ENCODE data around the gene SYK.

SYK gene

GRCh38 chr9:90858457-90858901 is 56.9 kb downstream of the SYK start:
- H3K36me3 ChIP-seq (ENCODE audit: insufficient read depth, low read length), result no peaks in the 10 kb centered on the region
- H3K9me3 ChIP-seq (ENCODE audit: control insufficient read depth, insufficient read depth, low read length), result no peaks in the 10 kb centered on the region
- H3K4me1 ChIP-seq (ENCODE audit: insufficient read depth, low read length), result no peaks in the 10 kb centered on the region
- H3K9ac ChIP-seq (ENCODE audit: low read depth, low read length), result no peak overlapping the region

GRCh38 chr9:90860382-90860781 is 58.8 kb downstream of the SYK start:
- Histone ChIP-seq H3K4me1 (ENCODE audit: insufficient read depth, low read length) (no peaks in the 10 kb centered on the region), H3K36me3 (ENCODE audit: insufficient read depth, low read length) (no peaks in the 10 kb centered on the region), H3K9ac (ENCODE audit: low read depth, low read length) (no peak overlapping the region), H3K9me3 (ENCODE audit: control insufficient read depth, insufficient read depth, low read length) (no peaks in the 10 kb centered on the region)

- Histone ChIP-seq H3K9ac (ENCODE audit: low read depth, low read length) (no peak overlapping the region), H3K36me3 (ENCODE audit: insufficient read depth, low read length) (no peaks in the 10 kb centered on the region), H3K9me3 (ENCODE audit: control insufficient read depth, insufficient read depth, low read length) (no peaks in the 10 kb centered on the region), H3K4me1 (ENCODE audit: insufficient read depth, low read length) (no peaks in the 10 kb centered on the region)
These were observed 59.2 kb downstream of the SYK start for GRCh38 chr9:90860826-90861225.

GRCh38 chr9:90861380-90861779 is 59.8 kb downstream of the SYK start:
- no peaks in the 10 kb centered on the region for H3K36me3 ChIP-seq (ENCODE audit: insufficient read depth, low read length)
- no peaks in the 10 kb centered on the region for H3K4me1 ChIP-seq (ENCODE audit: insufficient read depth, low read length)
- H3K9me3 ChIP-seq (ENCODE audit: control insufficient read depth, insufficient read depth, low read length), result no peaks in the 10 kb centered on the region
- H3K9ac ChIP-seq (ENCODE audit: low read depth, low read length), result no peak overlapping the region

DNA sequence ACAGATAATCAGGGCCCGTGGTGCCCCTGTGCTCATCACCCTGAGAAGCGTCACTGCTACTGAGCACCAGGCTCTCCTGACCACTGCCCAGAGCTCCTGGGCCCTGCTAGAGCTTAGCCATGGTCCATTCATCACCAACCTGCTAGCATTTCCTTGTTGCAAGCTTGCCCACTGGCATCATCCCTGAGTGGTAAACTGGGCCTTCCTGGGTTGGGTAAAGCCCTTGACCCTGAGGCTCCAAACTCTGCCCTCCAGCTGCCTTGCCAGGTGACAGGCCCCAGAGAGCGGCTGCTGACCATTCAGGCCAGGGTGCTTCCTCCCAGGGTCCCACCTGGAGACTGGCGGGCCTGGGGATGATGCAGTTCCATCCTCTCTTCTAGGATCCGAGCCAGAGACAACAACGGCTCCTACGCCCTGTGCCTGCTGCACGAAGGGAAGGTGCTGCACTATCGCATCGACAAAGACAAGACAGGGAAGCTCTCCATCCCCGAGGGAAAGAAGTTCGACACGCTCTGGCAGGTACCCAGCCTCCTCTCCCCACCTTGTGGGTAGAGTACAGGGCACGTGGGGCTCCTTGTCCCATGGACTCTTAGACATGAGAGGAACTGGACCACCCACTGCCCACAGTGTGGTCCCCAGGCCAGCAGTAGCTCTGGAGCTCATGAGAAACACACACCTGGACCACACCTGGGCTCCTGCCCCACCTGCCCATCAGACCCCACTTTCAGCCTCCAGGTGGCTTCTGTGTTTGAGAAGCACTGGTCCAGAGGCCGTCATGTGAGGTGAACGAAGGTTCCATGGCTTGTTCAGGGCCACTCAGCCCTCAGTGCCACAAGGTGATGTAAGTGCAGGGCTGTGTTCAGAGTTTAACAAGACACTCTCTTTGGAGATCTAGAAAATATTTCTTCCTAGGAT is 60.5 kb downstream of the SYK start:
- Histone ChIP-seq H3K9ac (ENCODE audit: low read depth, low read length) (no peak overlapping the region), H3K9me3 (ENCODE audit: control insufficient read depth, insufficient read depth, low read length) (no peaks in the 10 kb centered on the region), H3K36me3 (ENCODE audit: insufficient read depth, low read length) (no peaks in the 10 kb centered on the region), H3K4me1 (ENCODE audit: insufficient read depth, low read length) (no peaks in the 10 kb centered on the region)

DNA sequence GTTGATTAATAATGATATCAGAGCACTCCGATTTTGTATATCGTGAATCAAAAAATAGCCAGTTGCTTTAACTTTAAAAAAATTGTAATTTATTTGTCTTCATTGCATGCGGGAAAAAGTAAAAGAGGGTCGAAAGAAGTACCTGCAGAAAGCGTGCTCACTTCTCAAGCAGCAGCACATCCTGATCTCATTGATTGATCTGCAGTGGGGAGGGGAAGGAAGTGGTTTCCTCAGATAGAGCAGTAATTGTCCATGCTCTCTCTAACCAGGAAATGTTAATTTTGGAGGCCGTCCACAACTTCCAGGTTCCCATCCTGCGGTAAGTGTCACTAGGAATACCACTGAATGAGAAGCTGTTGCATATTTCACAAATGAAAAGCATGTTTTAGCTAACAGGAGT is 63.2 kb downstream of the SYK start:
- Histone ChIP-seq H3K9me3 (ENCODE audit: control insufficient read depth, insufficient read depth, low read length) (no peaks in the 10 kb centered on the region), H3K4me1 (ENCODE audit: insufficient read depth, low read length) (no peaks in the 10 kb centered on the region), H3K36me3 (ENCODE audit: insufficient read depth, low read length) (no peaks in the 10 kb centered on the region), H3K9ac (ENCODE audit: low read depth, low read length) (no peak overlapping the region)

DNA sequence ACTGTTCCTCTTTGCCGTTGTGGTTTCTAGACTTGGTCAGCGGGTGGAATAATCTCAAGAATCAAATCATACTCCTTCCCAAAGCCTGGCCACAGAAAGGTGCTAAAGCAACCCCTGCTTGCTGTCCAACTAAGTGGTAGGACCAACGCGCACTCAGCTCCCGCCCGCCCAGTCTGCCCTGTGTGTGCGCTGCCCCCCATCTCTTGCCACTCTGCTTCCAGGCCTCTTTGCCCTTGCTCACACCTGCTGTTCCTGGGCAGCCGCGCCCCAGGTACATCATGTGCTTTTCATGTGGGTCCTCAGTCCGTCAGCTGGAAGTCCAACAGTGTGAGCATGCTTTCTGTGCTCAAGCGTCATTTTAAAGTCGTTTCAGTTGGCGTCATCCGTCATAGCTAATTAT is 65.5 kb downstream of the SYK start:
- Histone ChIP-seq H3K4me1 (ENCODE audit: insufficient read depth, low read length) (no peaks in the 10 kb centered on the region), H3K36me3 (ENCODE audit: insufficient read depth, low read length) (no peaks in the 10 kb centered on the region), H3K9ac (ENCODE audit: low read depth, low read length) (no peak overlapping the region), H3K9me3 (ENCODE audit: control insufficient read depth, insufficient read depth, low read length) (no peaks in the 10 kb centered on the region)

DNA sequence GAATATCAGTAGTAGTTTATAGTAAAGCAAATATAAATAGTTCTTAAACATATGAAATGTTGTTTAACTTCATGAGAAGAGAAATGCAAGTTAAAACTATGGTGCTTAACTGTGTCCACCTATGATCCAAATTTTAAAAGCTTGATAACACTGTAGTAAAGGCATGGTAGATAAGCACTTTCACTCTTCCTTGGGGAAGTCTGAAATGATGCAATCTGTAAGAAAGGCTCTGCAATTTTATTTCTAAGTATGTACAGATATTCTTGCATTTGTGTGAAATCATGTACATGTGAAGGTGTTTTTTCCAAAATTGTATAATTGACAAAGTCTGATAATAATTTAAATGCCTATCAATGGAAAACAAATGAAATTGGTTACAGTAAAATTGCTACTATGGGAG is 66.9 kb downstream of the SYK start:
- H3K36me3 ChIP-seq (ENCODE audit: insufficient read depth, low read length), result no peaks in the 10 kb centered on the region
- H3K9me3 ChIP-seq (ENCODE audit: control insufficient read depth, insufficient read depth, low read length), result no peaks in the 10 kb centered on the region
- no peak overlapping the region for H3K9ac ChIP-seq (ENCODE audit: low read depth, low read length)
- no peaks in the 10 kb centered on the region for H3K4me1 ChIP-seq (ENCODE audit: insufficient read depth, low read length)

- H3K9me3 ChIP-seq (ENCODE audit: control insufficient read depth, insufficient read depth, low read length), result no peaks in the 10 kb centered on the region
- H3K9ac ChIP-seq (ENCODE audit: low read depth, low read length), result no peak overlapping the region
- H3K36me3 ChIP-seq (ENCODE audit: insufficient read depth, low read length), result no peaks in the 10 kb centered on the region
- no peaks in the 10 kb centered on the region for H3K4me1 ChIP-seq (ENCODE audit: insufficient read depth, low read length)
These were observed 67.7 kb downstream of the SYK start for GRCh38 chr9:90869361-90869760.

DNA sequence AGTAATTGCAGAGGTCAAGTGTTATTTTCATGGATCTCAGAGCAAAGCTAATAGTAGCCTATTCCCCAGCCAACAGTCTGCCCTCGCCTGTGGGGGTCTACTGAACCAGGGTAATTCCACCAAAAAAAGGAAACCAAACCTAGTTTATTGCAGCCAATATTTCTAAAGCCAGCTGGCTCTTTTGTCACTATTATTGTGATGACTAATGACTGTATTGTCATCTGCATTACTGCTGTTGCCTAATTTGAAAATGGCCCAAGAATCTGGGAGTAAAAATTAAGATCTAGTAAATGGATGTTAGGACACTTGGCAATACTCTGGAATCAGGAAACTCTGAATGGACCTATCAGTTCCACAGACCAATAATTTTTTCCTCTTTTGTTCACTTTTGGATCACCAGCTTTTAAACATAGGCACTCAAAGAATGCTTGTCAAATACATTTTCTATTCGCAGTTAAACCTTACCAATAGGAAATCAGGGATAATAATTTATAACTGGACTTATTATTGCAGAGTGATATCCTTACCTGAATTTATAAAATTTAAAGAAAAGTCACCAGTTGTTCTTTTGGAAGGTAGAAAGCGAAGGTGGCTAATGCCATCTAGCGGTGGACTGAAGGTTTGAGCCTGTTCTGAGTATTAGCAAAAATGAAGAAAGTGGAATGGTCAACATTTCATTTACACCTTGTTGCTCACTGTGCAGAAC is 69.2 kb downstream of the SYK start:
- H3K9ac ChIP-seq (ENCODE audit: low read depth, low read length), result no peak overlapping the region
- H3K36me3 ChIP-seq (ENCODE audit: insufficient read depth, low read length), result no peaks in the 10 kb centered on the region
- no peaks in the 10 kb centered on the region for H3K9me3 ChIP-seq (ENCODE audit: control insufficient read depth, insufficient read depth, low read length)
- H3K4me1 ChIP-seq (ENCODE audit: insufficient read depth, low read length), result no peaks in the 10 kb centered on the region

DNA sequence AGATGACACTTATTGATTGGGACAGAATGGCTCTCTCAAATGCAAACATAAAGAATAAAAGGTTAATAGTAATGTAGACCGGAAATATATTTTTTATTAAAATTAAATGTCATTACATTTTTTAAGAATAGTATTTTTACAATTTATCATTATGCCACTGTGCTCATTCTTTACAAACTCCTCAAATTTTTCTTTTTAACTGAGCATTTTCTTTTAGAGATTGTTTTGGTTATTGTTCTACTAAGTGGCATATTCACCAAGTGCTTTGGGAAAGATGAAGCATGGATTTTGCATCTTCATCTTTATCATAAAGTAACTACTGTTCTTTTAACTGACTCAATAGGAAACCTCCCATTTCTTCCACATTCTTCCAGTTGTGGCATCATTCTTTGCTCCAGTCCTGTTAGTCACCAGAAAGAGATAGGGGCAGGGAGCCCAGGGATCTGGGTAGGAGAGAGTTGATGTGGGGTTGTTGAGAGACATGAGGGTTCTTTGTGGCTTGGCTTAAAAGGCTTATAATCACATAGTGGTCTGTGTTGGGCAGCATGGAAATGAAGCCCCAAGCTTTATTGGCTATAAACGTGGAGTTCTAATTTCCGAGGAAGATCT is 69.8 kb downstream of the SYK start:
- no peak overlapping the region for H3K9ac ChIP-seq (ENCODE audit: low read depth, low read length)
- no peaks in the 10 kb centered on the region for H3K9me3 ChIP-seq (ENCODE audit: control insufficient read depth, insufficient read depth, low read length)
- no peaks in the 10 kb centered on the region for H3K4me1 ChIP-seq (ENCODE audit: insufficient read depth, low read length)
- no peaks in the 10 kb centered on the region for H3K36me3 ChIP-seq (ENCODE audit: insufficient read depth, low read length)

DNA sequence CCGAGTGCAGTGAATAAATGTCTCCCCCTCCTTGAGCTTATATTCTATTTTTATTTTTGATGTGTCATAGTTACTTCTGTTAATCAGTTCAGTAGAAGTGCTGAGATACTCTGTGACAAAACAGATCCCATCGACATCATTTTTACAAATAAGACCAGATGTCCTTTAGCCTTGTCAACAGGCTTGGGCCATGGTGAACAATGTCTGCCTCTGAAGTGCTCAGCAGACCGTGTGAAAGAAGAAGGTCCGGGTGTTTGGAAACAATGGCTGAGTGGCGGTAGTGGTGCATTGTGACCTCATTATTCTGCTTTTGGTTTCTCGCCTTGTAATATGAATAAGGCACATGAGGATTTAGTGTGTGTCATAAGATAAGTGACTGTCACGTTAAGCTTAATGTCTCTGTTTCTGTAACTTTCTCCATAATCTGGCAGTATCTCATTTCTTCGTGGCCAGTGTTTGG is 71.2 kb downstream of the SYK start:
- no peaks in the 10 kb centered on the region for H3K4me1 ChIP-seq (ENCODE audit: insufficient read depth, low read length)
- H3K9me3 ChIP-seq (ENCODE audit: control insufficient read depth, insufficient read depth, low read length), result no peaks in the 10 kb centered on the region
- H3K36me3 ChIP-seq (ENCODE audit: insufficient read depth, low read length), result no peaks in the 10 kb centered on the region
- no peak overlapping the region for H3K9ac ChIP-seq (ENCODE audit: low read depth, low read length)

- no peak overlapping the region for H3K9ac ChIP-seq (ENCODE audit: low read depth, low read length)
- H3K9me3 ChIP-seq (ENCODE audit: control insufficient read depth, insufficient read depth, low read length), result no peaks in the 10 kb centered on the region
- H3K4me1 ChIP-seq (ENCODE audit: insufficient read depth, low read length), result no peaks in the 10 kb centered on the region
- H3K36me3 ChIP-seq (ENCODE audit: insufficient read depth, low read length), result no peaks in the 10 kb centered on the region
These were observed 71.8 kb downstream of the SYK start for GRCh38 chr9:90873422-90873821.

GRCh38 chr9:90874194-90874593 is 72.6 kb downstream of the SYK start:
- Histone ChIP-seq H3K9ac (ENCODE audit: low read depth, low read length) (no peak overlapping the region), H3K36me3 (ENCODE audit: insufficient read depth, low read length) (no peaks in the 10 kb centered on the region), H3K9me3 (ENCODE audit: control insufficient read depth, insufficient read depth, low read length) (no peaks in the 10 kb centered on the region), H3K4me1 (ENCODE audit: insufficient read depth, low read length) (no peaks in the 10 kb centered on the region)

Measured in ES-I3 (cell line).